K562 (cell line): ENCODE data around the gene RCSD1. TPM values are rescaled to one million over a fixed set of nuclear protein-coding genes. Genes with fewer than 3 reads are reported as not detected.

Experiments used
- ATF7 ChIP-seq: fragments of 450-650 bp; IDR thresholded peaks from 2 replicates; pipeline ENCODE4 v1.7.1; 2014; ENCODE audit warnings: mild to moderate bottlenecking, moderate library complexity
- ETV1 ChIP-seq: fragments of 450-650 bp; conservative IDR thresholded peaks from 2 replicates; pipeline ENCODE4 v1.6.1; 2016; ENCODE audit warnings: missing genetic modification characterization, control low read depth, low read depth, missing compliant biosample characterization
- FIP1L1 ChIP-seq: fragments of 200-400 bp; formaldehyde crosslinking; IDR thresholded peaks from 2 replicates; pipeline ENCODE4 v1.6.1; 2018; ENCODE audit warnings: mild to moderate bottlenecking, low read depth, low read length; ENCODE audit not compliant: poor library complexity, severe bottlenecking
- HMGN3 ChIP-seq: IDR thresholded peaks from 2 replicates; pipeline ENCODE4 v1.6.1; 2011; ENCODE audit warnings: borderline replicate concordance, low read depth, mild to moderate bottlenecking, mixed read lengths, low read length; ENCODE audit not compliant: insufficient read length; ENCODE audit errors: extremely low read depth
- JUNB ChIP-seq: fragments of 450-650 bp; formaldehyde crosslinking; conservative IDR thresholded peaks from 2 replicates; pipeline ENCODE4 v1.4.0; 2020; ENCODE audit warnings: mild to moderate bottlenecking
- MED1 ChIP-seq: sonication (generic); formaldehyde crosslinking; IDR thresholded peaks from 2 replicates; pipeline ENCODE4 v1.8.1; 2023; ENCODE audit warnings: missing genetic modification reagents, borderline replicate concordance
- MITF ChIP-seq: IDR thresholded peaks from 2 replicates; pipeline ENCODE4 v1.6.1; 2014; ENCODE audit warnings: antibody characterized with exemption
- MLX ChIP-seq, 2 experiments: fragments of 450-650 bp in 1 of 2; sonication (generic) in 1 of 2; formaldehyde crosslinking; conservative IDR thresholded peaks; 2 replicates each; pipeline versions ENCODE4 v1.4.0 to v1.8.1; 2020 to 2022; ENCODE audit warnings: mild to moderate bottlenecking in 1 of 2, missing genetic modification reagents in 1 of 2
- NFE2 ChIP-seq: IDR thresholded peaks from 2 replicates; pipeline ENCODE4 v1.6.1; 2014; ENCODE audit warnings: antibody characterized with exemption, low read depth
- NFXL1 ChIP-seq: fragments of 450-650 bp; formaldehyde crosslinking; IDR thresholded peaks from 2 replicates; pipeline ENCODE4 v1.4.0; 2021; ENCODE audit warnings: mild to moderate bottlenecking
- PHF21A ChIP-seq: fragments of 450-650 bp; IDR thresholded peaks from 2 replicates; pipeline ENCODE4 v1.6.1; 2017; ENCODE audit warnings: low read depth, borderline replicate concordance
- POLR2AphosphoS2 ChIP-seq: IDR thresholded peaks from 2 replicates; pipeline ENCODE4 v1.6.1; 2012; ENCODE audit warnings: low read length, improper control_type of control experiment
- PREB ChIP-seq: sonication (generic); formaldehyde crosslinking; IDR thresholded peaks from 2 replicates; pipeline ENCODE4 v1.8.1; 2023; ENCODE audit warnings: mild to moderate bottlenecking, missing genetic modification reagents
- SAFB2 ChIP-seq: fragments of 200-400 bp; formaldehyde crosslinking; IDR thresholded peaks from 2 replicates; pipeline ENCODE4 v1.6.1; 2018; ENCODE audit warnings: borderline replicate concordance, low read length, low read depth, moderate library complexity; ENCODE audit not compliant: severe bottlenecking
- TCF7L2 ChIP-seq: fragments of 150-350 bp; IDR thresholded peaks from 2 replicates; pipeline ENCODE4 v1.6.1; 2016; ENCODE audit warnings: low read depth, mild to moderate bottlenecking, low read length, moderate library complexity
- TRIM25 ChIP-seq: fragments of 450-650 bp; IDR thresholded peaks from 2 replicates; pipeline ENCODE4 v1.7.0; 2016; ENCODE audit warnings: borderline replicate concordance
- YBX1 ChIP-seq: fragments of 450-650 bp; IDR thresholded peaks from 2 replicates; pipeline ENCODE4 v1.7.1; 2016; ENCODE audit warnings: mild to moderate bottlenecking
- ZBTB7A ChIP-seq: IDR thresholded peaks from 2 replicates; pipeline ENCODE4 v1.6.1; 2011; ENCODE audit warnings: low read depth, mild to moderate bottlenecking, low read length, moderate library complexity, borderline replicate concordance; ENCODE audit not compliant: control insufficient read depth
- ZEB2 ChIP-seq: fragments of 450-650 bp; IDR thresholded peaks from 2 replicates; pipeline ENCODE4 v1.6.1; 2016
- ZNF23 ChIP-seq: fragments of 250-450 bp; sonication (Bioruptor Pico); IDR thresholded peaks from 2 replicates; pipeline ENCODE4 v1.4.0; 2020; ENCODE audit warnings: mild to moderate bottlenecking
- ZNF511 ChIP-seq: sonication (generic); formaldehyde crosslinking; IDR thresholded peaks from 2 replicates; pipeline ENCODE4 v1.8.0; 2022; ENCODE audit warnings: mild to moderate bottlenecking, missing genetic modification reagents
- polyA plus RNA-seq, 8 experiments: library from polyadenylated mRNA; depleted of rRNA in 4 of 8; stranded (reverse) in 5 of 8; unstranded in 3 of 8; fragments of >200 nt; fragmentation: Nextera tagmentation in 2 of 8; fragmentation: Illumina TruSeq in 1 of 8; extraction: Ambion mirVana in 2 of 8; extraction: Trizol in 1 of 8; gene quantifications; 2 replicates each; pipeline versions ENCODE4 v1.2.1 to v1.2.3, GENCODE V29; 2011 to 2014; ENCODE audit warnings: inconsistent platforms in 1 of 8, missing spikeins in 1 of 8
- total RNA-seq, 7 experiments: library from RNA; depleted of rRNA in 6 of 7; stranded (reverse); fragments of >200 nt in 6 of 7; fragmentation: Illumina TruSeq in 2 of 7; extraction: Trizol in 2 of 7; gene quantifications; 2 replicates each; pipeline versions ENCODE4 v1.2.1 to v1.2.3, GENCODE V29; 2011 to 2021; ENCODE audit warnings: low replicate concordance in 1 of 7

The RCSD1 gene
- total and polyA plus RNA-seq, 9 of the 15 experiments (the other 6 are each of a cell fraction or from before 2014, with no cell fraction given) = 7.8 to 69.8 (median 45.3) TPM

- TF ChIP-seq ZNF511 (CRISPR knock-in tag) (peak; percentile 72; the same call in 1 of the 2 replicates), HMGN3 (peak; percentile 65), TRIM25 (no peak), TCF7L2 (no peak), ZNF23 (CRISPR knock-in tag) (no peak), NFXL1 (CRISPR knock-in tag) (no peak; the same call in 1 of the 2 replicates), MITF (peak; percentile 72; the same call in 1 of the 2 replicates), MED1 (CRISPR knock-in tag) (no peak), YBX1 (no peak), MLX (CRISPR knock-in tag; conservative IDR thresholded peaks at IDR 0.05) (0 out of 4 replicates have a peak, but pooled peaks of 1 of the 2 experiments have one; percentile 7), NFE2 (peak; percentile 91), ZBTB7A (no peak), SAFB2 (no peak), PHF21A (peak; percentile 35), POLR2AphosphoS2 (no peak; the same call in 1 of the 2 replicates), JUNB (CRISPR knock-in tag) (no peak; the same call in 1 of the 2 replicates), ZEB2 (peak; percentile 99), PREB (no peak), ATF7 (peak; percentile 85), FIP1L1 (no peak), ETV1 (peak; percentile 99)
Measured at GRCh38 chr1:167627865-167628641, 2.0 kb upstream of the RCSD1 start (continued).
